ENCODE measurements around the gene CYB5A. TPM values are rescaled to one million over a fixed set of nuclear protein-coding genes. Genes with fewer than 3 reads are reported as not detected.
A peak's percentile ranks its signal among the peaks of the same experiment; 100 is the strongest.

The CYB5A gene
- total RNA-seq, 6 experiments from 2014 or later: 60.4 to 83.3 (median 69.1) TPM

GRCh38 chr18:74259347-74259746 lies 32.4 kb downstream of the CYB5A start:
- Mint-ChIP-seq H3K4me1 (ENCODE audit: low read depth) (peaks cover 11% of the 10 kb centered on the region), H3K4me3 (no peak overlapping the region), H3K27me3 (ENCODE audit: insufficient read depth) (no peaks in the 10 kb centered on the region), H3K27ac (no peak overlapping the region), H3K36me3 (ENCODE audit: low read depth) (no peaks in the 10 kb centered on the region; the same call in 1 of the 2 replicates), H3K9me3 (no peaks in the 10 kb centered on the region)
- TF ChIP-seq, protein P1, sequence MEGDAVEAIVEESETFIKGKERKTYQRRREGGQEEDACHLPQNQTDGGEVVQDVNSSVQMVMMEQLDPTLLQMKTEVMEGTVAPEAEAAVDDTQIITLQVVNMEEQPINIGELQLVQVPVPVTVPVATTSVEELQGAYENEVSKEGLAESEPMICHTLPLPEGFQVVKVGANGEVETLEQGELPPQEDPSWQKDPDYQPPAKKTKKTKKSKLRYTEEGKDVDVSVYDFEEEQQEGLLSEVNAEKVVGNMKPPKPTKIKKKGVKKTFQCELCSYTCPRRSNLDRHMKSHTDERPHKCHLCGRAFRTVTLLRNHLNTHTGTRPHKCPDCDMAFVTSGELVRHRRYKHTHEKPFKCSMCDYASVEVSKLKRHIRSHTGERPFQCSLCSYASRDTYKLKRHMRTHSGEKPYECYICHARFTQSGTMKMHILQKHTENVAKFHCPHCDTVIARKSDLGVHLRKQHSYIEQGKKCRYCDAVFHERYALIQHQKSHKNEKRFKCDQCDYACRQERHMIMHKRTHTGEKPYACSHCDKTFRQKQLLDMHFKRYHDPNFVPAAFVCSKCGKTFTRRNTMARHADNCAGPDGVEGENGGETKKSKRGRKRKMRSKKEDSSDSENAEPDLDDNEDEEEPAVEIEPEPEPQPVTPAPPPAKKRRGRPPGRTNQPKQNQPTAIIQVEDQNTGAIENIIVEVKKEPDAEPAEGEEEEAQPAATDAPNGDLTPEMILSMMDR (IDR thresholded peaks at IDR 0.05): no peak
- no peak for DNase-seq

GRCh38 chr18:74257083-74257482 lies 34.7 kb downstream of the CYB5A start:
- Mint-ChIP-seq H3K9me3 (no peaks in the 10 kb centered on the region), H3K4me3 (no peak overlapping the region), H3K27ac (no peak overlapping the region), H3K27me3 (ENCODE audit: insufficient read depth) (no peaks in the 10 kb centered on the region; the same call in 1 of the 2 replicates), H3K4me1 (ENCODE audit: low read depth) (peaks cover 22% of the 10 kb centered on the region), H3K36me3 (ENCODE audit: low read depth) (peaks cover 9% of the 10 kb centered on the region; the same call in 1 of the 2 replicates)
- DNase-seq: no peak
- TF ChIP-seq, protein P1 (IDR thresholded peaks at IDR 0.05): no peak

DNA sequence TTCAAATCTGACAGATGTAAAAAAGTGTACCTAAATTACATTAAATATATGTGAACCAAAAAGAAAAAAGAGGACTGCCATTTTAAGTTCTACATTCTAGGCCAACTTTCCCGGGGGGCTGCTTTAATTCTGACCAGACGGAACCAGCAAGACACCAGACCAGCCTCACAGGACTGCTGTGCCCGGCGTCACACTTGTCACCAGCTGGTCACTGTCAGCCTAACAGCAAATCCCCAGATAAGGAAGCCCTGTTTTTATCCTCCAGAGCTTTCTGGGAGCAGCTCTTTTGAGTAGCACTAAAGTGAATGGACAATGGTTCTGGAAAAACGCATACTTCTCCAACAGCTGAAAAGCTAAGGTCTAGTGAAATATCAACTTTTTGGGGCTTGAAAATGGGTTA lies 35.6 kb downstream of the CYB5A start:
- Mint-ChIP-seq H3K4me1 (ENCODE audit: low read depth) (peaks cover 31% of the 10 kb centered on the region), H3K4me3 (no peak overlapping the region), H3K27ac (no peak overlapping the region), H3K27me3 (ENCODE audit: insufficient read depth) (no peaks in the 10 kb centered on the region; the same call in 1 of the 2 replicates), H3K9me3 (no peaks in the 10 kb centered on the region), H3K36me3 (ENCODE audit: low read depth) (peaks cover 12% of the 10 kb centered on the region; the same call in 1 of the 2 replicates)
- no peak for DNase-seq
- TF ChIP-seq, protein P1 (IDR thresholded peaks at IDR 0.05): no peak

DNA sequence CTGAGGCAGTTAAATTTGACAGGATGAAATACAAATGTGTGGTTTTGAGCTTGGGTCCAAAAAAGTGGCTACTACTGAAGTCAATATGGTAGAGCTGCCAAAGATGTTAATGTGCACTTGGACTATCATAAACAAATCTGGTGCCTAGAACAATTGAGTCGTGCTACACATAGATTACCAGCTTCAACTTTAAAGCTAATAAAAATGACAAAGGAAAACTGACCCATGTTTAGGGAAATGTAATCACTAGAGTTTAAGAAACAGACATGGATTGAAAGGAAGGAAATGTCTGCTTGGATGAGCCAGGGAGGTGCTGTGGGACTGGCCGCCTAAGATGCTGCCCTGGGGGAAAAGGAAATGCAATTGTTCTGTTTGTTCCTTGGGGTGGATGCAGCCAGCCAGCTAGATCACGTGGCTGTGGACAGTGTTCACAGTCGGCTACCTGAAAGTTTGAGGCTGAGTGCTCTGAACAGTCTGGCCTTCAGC lies 36.6 kb downstream of the CYB5A start:
- TF ChIP-seq, protein P1 (IDR thresholded peaks at IDR 0.05): no peak
- DNase-seq: no peak
- H3K36me3 Mint-ChIP-seq (ENCODE audit: low read depth): peaks cover 13% of the 10 kb centered on the region
- no peak overlapping the region for H3K4me3 Mint-ChIP-seq
- H3K4me1 Mint-ChIP-seq (ENCODE audit: low read depth): peaks cover 41% of the 10 kb centered on the region
- no peaks in the 10 kb centered on the region for H3K9me3 Mint-ChIP-seq
- H3K27ac Mint-ChIP-seq: 0 out of 2 replicates have a peak overlapping the region, but pooled peaks have one; percentile 6
- H3K27me3 Mint-ChIP-seq (ENCODE audit: insufficient read depth): no peaks in the 10 kb centered on the region; the same call in 1 of the 2 replicates

- no peaks in the 10 kb centered on the region; the same call in none of the 2 replicates for H3K27me3 Mint-ChIP-seq (ENCODE audit: insufficient read depth)
- H3K36me3 Mint-ChIP-seq (ENCODE audit: low read depth): peaks cover 20% of the 10 kb centered on the region
- H3K4me3 Mint-ChIP-seq: peak overlapping the region; percentile 11
- TF ChIP-seq, protein P1 (IDR thresholded peaks at IDR 0.05): no peak
- DNase-seq: peak; percentile 55
- peaks cover 61% of the 10 kb centered on the region for H3K4me1 Mint-ChIP-seq (ENCODE audit: low read depth)
- H3K9me3 Mint-ChIP-seq: no peaks in the 10 kb centered on the region
- H3K27ac Mint-ChIP-seq: peak overlapping the region; percentile 69
Measured at GRCh38 chr18:74252039-74252395, 39.7 kb downstream of the CYB5A start.

Measured in HFFc6 (cell line).